Osteoblast (primary cell): ENCODE data around the gene PSD2. TPM values are rescaled to one million over a fixed set of nuclear protein-coding genes. Genes with fewer than 3 reads are reported as not detected.

Source experiments
- DNase-seq: peaks from one replicate; pipeline ENCODE4 v3.0.0; 2011; ENCODE audit warnings: low spot score, mixed read lengths; ENCODE audit not compliant: insufficient read length; ENCODE audit errors: missing footprints
- H2AFZ ChIP-seq: 2 replicates; pipeline ENCODE4 v1.6.0; 2011; ENCODE audit warnings: mild to moderate bottlenecking, low read length
- H3K27ac ChIP-seq: 2 replicates; pipeline ENCODE4 v1.5.1; 2011; ENCODE audit warnings: mild to moderate bottlenecking, low read depth, low read length, moderate library complexity
- H3K27me3 ChIP-seq: 2 replicates; pipeline ENCODE4 v1.6.0; 2012; ENCODE audit warnings: mild to moderate bottlenecking, control low read depth, inconsistent platforms, low read length, moderate library complexity; ENCODE audit not compliant: insufficient read depth
- H3K36me3 ChIP-seq: 2 replicates; pipeline ENCODE4 v1.5.1; 2011; ENCODE audit warnings: mild to moderate bottlenecking, low read length, control low read depth, moderate library complexity; ENCODE audit not compliant: insufficient read depth
- H3K4me1 ChIP-seq: 2 replicates; pipeline ENCODE4 v1.5.1; 2011; ENCODE audit warnings: mild to moderate bottlenecking, low read length, control low read depth, moderate library complexity; ENCODE audit not compliant: insufficient read depth
- H3K4me2 ChIP-seq: 2 replicates; pipeline ENCODE4 v1.6.0; 2011; ENCODE audit warnings: mild to moderate bottlenecking, low read length; ENCODE audit not compliant: insufficient read depth
- H3K4me3 ChIP-seq: fragments of 200-600 bp; sonication (generic); 3 replicates; pipeline ENCODE4 v1.5.1; 2012; ENCODE audit warnings: mild to moderate bottlenecking, low read length, inconsistent platforms; ENCODE audit not compliant: insufficient read depth
- H3K79me2 ChIP-seq: 2 replicates; pipeline ENCODE4 v1.6.0; 2012; ENCODE audit warnings: mild to moderate bottlenecking, low read length, control low read depth, inconsistent platforms; ENCODE audit not compliant: insufficient read depth
- H3K9me3 ChIP-seq: 2 replicates; pipeline ENCODE4 v1.5.1; 2011; ENCODE audit warnings: low read depth, low read length, control low read depth
- H4K20me1 ChIP-seq: 2 replicates; pipeline ENCODE4 v1.6.0; 2012; ENCODE audit warnings: mild to moderate bottlenecking, low read length, control low read depth; ENCODE audit not compliant: insufficient read depth
- CTCF ChIP-seq: IDR thresholded peaks from 2 replicates; pipeline ENCODE4 v1.5.1; 2011; ENCODE audit warnings: mild to moderate bottlenecking, low read depth, low read length, moderate library complexity; ENCODE audit errors: extremely low read depth
- small RNA-seq: library from RNA; depleted of rRNA; stranded (forward); fragments of <200 nt; gene quantifications from one replicate; pipeline ENCODE3, GENCODE V24; 2012
- total RNA-seq: library from RNA; depleted of rRNA; stranded (reverse); fragments of >200 nt; gene quantifications from 2 replicates; pipeline ENCODE4 v1.2.3, GENCODE V29; 2012

PSD2 gene
- total RNA-seq, 1 donor: 0.36 TPM

GRCh38 chr5:139893873-139894272 lies 98.3 kb downstream of the PSD2 start:
- no peak overlapping the region for H3K27ac ChIP-seq
- H3K36me3 ChIP-seq: no peaks in the 10 kb centered on the region
- H2AFZ ChIP-seq: no peak overlapping the region
- TF ChIP-seq CTCF: no peak
- peaks cover 55% of the 10 kb centered on the region for H3K27me3 ChIP-seq
- H3K4me2 ChIP-seq: no peak overlapping the region
- H3K79me2 ChIP-seq: no peaks in the 10 kb centered on the region
- DNase-seq: no peak
- H3K4me3 ChIP-seq: no peak overlapping the region
- no peaks in the 10 kb centered on the region for H4K20me1 ChIP-seq
- no peaks in the 10 kb centered on the region for H3K4me1 ChIP-seq
- H3K9me3 ChIP-seq: no peaks in the 10 kb centered on the region

Small RNAs within 50 kb of the gene (small RNA-seq; reads per million reads assigned to genes)
- not detected for gene AC008667.4

Other genes with a start within 250 kb of the PSD2 start
- gene UBE2D2, start 234.5 kb upstream of the PSD2 start, total RNA-seq: 52.8 and 58.6 TPM in 2 replicates
- 186 and 210 TPM in 2 replicates for gene CXXC5, start 147.5 kb upstream of the PSD2 start, total RNA-seq
- 0.72 and 0.88 TPM in 2 replicates for gene NRG2, start 247.5 kb downstream of the PSD2 start, total RNA-seq